Putamen (tissue), 1 donor: ENCODE measurements around the gene CRIP3.
A peak's percentile ranks its signal among the peaks of the same experiment; 100 is the strongest.

Source experiments
- DNase-seq: peaks from one replicate; pipeline ENCODE4 v3.0.0-alpha.2; 2016; ENCODE audit warnings: low spot score

Gene CRIP3

DNA sequence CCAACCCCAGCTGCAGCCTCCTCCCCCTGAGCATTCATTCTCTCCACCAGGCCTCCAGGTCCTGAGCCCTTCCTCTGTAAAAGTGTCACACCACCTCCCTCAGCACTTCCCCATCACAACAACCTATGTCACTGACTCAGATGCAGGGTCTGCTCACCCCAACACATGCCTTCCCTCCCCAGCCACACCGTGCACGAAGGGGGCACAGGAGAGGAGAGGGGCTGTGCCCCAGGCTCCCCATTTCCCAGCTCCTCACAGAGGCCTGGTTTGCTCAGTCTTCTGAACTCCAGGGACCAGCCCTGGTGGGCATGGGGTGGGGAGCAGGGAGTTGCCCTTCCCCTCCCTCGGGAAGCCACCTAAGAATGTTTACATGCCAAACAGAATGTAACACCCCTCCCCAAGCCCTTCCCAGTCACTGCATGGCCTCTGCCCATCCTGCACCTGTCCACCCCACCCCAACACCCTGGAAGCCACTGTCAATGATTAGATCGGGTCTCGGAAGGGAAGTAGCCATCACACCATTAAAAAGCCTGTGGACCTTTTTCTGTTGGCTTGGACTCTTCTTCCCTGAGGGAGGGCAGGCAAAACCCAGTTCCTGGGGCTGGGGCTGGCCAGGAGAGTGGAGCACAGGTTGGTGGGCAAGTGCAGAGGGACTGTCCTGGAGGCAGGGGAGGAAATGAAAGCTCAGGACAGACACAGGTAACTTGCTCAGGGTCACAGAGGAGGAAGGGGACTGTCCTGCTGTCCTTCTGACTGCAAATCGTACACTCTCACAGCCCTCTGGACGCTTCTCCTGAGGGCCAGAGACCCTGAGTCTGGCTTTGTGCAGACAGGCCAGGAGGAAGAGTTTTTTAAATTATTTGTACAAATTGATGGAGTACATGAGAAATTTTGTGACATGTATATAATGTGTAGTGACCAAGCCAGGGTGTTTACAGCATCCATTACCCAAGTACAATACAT is 20.6 kb downstream of the CRIP3 start:
- DNase-seq, result no peak

DNA sequence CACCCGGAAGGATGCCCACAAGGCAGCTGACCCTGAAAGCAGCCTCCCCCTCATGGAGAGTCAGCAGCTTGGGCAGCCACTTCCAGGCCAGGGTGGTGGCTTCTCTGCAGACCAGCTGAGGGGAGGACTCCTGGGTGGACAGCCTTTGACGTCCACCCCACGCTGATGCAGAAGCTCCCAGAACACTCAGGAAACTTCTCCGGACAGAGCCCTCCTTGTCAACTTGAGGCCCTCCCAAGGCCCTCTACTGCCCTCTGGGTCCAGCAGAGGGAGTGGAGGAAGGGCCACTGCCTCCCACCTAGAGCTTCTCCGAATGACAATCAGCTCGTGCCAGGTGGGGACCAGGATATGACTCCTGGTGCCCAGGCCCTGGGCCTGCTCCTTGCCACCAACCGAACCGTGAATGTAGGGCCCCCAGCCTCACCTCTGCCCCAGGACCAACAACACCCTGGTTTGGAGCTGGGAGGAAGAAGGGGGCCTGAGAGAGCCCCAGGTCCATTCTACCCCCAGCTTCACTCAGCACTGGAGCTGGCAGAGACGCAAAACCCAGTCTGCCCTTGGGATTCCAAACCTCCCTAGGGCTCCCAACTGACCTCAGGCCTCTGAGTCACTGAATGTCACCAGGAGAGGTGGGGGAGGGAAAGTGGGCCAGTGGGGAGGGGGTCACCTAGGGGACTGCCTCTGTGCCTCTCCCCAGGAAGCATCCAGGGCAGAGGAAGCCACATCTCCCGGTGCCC is 21.5 kb downstream of the CRIP3 start:
- DNase-seq, result peak; percentile 29

DNA sequence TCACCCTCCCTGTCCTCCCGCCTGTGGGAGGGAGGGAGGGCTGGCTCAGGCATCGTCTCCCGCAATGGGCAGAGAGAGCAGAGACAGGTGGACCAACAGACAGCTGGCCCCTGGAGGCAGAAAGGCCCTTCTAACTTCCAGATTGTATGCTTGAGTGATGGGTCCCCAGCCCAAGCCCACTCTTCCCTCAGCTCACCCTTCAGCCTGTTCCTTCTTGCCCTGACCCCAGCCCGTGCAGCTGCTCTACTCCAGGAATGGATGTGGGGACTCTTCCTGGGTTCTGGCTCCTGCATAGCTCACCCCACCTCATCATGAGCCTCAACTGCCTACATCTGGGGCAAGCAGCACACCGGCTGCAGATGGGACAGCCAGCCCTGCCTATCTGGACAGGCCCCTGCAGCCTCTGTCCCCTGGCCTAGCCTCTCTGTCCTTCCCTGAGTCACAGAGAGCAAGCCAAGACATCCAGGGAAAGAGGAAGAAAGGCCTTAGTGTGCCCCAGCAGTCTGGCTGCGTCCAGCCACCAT is 22.1 kb downstream of the CRIP3 start:
- no peak for DNase-seq

DNA sequence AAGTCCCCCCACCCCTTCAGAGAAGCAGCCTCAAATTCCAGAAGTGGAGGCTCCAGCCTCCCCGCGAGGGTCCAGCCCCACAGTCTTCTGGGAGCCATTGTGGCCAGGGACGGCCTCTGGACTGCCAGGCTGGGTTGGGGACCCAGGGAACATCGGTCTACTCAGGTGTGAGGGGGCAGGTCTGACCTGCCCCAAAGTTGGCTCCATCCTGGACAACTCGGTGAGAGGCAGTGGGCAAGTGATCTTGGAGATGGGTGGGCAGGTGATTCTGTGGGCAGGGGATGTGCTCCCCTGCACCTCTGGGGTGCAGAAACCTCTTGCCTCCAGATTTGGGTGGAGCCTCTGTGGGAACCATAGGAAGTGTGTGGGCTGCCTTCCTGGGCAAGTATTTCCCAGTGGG is 22.8 kb downstream of the CRIP3 start:
- DNase-seq, result no peak

DNA sequence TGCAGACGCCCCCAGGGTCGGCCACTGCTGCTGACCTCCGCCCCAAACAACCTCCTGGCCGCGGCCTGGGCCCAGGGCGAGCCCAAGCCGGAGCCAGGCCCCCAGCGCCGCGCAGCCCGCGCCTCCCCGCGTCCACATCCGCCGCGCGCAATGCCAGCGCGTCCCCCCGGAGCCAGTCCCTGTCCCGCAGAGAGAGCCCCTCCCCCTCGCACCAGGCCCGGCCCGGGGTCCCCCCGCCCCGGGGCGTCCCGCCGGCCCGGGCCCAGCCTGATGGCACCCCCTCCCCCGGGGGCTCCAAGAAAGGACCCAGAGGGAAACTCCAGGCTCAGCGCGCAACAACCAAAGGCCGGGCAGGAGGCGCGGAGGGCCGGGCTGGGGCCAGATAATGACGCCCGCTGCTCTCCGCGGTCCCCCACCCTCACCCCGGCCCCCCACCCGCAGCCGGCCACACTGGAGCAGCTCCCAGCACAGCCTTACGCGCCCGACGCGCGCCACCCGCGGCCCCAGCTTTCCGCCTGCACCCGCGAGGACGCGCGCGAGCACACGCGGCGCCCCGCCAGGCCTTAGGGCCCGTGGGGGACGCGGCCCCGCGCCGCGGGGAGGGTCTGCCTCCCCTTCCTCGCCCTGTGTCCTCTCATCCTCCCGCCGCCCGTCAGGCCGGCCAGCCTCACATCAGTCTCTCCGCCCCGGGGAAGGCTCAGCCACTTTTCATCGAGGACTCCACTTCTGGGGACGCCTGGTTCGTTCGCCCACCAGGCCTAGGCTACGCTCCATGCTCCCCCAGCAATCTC is 23.4 kb downstream of the CRIP3 start:
- no peak for DNase-seq

DNA sequence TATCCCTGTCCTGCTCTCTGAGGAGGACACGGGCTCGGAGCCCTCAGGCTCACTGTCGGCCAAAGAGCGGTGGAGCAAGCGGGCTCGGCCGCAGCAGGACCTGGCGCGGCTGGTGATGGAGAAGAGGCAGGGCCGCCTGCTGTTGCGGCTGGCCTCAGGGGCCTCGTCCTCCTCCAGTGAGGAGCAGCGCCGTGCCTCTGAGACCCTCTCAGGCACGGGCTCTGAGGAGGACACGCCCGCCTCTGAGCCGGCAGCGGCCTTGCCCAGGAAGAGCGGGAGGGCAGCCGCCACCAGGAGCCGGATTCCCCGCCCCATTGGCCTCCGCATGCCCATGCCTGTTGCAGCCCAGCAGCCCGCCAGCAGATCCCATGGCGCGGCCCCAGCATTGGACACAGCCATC is 24.7 kb downstream of the CRIP3 start:
- no peak for DNase-seq

DNA sequence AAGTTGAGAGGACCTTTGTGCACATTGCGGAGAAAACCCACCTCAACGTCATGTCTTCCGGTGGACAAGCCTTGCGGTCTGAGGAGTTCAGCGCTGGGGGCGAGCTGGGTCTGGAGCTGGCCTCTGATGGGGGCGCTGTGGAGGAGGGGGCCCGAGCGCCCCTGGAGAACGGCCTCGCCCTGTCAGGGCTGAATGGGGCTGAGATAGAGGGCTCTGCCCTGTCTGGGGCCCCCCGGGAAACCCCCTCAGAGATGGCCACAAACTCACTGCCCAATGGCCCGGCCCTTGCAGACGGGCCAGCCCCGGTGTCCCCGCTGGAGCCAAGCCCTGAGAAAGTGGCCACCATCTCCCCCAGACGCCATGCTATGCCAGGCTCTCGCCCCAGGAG is 25.1 kb downstream of the CRIP3 start:
- DNase-seq, result no peak

DNA sequence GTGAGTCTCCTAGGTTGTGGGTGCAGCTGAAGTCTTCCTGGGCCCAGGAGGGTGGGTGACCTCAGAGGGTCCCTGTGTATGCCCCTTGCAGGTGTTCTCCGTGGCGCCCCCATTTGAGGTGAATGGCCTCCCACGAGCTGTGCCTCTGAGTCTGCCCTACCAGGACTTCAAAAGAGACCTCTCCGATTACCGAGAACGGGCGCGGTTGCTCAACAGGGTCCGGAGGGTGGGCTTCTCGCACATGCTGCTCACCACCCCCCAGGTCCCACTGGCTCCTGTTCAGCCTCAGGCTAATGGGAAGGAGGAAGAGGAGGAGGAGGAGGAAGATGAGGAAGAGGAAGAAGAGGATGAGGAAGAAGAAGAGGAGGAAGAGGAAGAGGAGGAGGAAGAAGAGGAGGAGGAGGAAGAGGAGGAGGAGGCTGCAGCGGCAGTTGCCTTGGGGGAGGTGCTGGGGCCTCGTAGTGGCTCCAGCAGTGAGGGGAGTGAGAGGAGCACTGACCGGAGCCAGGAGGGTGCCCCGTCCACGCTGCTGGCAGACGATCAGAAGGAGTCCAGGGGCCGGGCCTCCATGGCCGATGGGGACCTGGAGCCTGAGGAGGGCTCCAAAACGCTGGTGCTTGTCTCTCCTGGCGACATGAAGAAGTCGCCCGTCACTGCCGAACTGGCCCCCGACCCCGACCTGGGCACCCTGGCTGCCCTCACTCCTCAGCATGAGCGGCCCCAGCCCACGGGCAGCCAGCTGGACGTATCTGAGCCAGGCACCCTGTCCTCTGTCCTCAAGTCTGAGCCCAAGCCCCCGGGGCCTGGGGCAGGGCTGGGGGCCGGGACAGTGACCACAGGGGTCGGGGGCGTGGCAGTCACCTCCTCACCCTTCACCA is 25.8 kb downstream of the CRIP3 start:
- no peak for DNase-seq

DNA sequence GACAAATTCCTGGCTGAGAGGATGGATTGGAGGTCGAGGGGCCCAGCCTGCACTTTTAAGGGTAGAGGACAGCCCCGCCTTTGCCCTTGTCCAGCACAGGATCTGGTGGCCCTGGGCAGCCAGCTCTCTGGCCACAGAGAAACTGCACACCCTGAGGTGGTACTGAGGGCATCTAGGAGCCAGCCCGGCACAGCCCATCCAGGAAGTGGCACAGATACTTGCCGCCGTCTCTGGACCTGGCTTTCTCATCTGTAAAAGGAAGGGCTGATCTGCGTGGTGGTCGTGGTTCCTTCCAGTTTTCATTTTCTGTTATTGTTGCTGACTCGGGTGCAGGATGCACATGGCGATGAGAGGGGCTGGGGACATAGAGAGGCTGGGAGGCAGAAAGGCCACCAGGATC is 26.6 kb downstream of the CRIP3 start:
- no peak for DNase-seq

DNA sequence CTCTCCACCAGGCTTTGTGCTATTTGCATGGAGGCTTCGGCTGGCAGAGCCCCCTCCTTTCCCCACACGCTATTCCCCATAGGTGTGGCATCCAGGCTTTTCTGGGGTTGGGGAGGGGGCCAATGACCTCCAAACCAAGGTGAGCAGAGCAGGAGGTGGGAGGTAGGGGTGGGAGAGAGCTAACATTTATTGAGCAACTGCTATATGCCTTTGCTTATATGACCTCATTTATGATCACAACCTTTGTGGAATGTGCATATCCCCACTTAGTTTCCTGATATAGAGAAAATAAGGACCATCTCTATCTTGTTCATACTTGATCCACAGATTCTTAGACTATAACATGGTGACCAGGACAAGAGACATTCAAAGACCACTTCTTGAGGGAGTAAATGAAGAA is 28.4 kb downstream of the CRIP3 start:
- DNase-seq, result no peak

DNA sequence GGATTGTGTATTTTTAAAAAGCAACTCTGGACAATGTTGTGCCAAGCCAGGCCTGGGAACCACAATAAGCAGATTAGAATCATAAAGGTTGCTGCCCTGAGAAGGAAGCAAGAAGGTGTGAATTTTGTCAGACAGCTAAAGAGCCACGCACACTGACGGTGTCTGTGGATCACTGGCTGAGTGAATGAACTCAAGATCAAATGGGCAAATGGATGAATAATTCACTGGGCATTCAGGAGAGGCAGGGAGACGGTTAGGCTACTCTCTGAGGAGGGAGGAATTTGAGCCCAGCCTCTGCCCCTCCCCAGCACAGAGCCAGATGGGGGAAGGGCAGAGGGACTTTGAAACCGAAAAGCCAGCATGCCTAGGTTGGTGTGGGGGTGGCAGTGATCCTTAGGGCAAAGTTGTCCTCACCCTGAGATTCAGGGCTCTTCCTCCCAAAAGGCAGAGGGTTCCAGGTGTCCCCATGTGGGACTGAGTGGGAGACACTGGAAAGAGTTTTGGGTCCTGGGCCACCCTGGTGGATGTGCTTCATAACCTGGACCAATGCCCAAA is 30.0 kb downstream of the CRIP3 start:
- DNase-seq, result no peak

DNA sequence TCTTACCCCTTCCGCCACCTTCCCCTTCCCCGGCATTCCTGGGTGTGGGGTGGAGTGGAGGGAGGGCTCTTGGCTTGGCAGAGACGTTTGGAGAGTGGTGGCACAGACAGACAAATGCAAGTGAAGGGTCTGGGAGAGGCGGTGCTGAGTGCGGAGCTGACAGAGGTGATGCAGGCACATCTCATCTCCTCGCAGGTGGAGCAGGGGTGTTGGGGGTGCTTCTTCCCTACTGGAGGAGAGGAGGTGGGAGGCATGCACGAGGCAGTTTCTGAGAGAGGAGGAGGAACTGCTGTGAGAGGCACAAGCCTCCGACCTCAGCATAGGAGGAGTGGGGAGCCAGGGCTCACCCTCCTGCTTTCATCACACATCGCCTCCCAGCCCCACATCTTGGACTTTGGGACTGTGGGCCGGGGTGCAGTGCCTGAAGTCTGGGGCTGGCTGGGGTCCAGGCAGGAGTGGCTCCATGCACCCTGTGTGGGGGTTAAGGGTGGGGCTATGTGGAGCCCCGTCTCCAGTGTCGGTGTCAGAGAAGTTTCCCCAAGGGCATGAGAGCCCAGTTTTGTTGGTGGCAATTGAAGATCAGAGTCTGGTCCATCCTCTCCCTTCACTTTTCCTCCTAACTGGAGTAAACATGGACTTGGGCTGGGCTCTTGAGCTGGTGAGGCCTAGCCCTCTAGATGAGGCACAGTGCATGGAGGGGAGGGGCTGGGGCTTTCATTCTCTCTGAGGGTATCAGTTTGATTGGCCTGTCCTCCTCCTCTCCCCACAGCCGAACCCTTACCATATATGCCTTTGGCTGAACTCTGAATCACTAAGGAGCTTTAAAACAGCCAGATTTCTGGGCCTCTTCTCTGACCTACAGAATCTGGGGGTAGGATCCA is 30.7 kb downstream of the CRIP3 start:
- DNase-seq, result peak; percentile 26

DNA sequence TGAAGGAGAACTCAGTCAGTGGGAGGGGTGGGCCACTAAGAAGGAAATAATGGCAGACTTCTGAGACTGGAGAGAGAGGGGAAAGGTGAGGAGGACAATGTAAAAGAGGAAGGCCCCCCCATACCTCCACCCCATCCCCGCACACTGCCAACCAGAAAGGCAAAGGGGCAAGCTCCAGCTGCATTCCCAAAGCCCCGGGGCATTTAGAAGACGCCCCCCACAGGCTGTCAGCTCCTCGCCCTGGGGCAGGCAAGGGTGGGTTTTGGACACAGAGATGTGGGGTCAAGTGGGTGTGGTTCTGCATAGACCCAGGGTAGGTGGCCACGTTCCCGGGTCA is 31.4 kb downstream of the CRIP3 start:
- DNase-seq, result no peak

DNA sequence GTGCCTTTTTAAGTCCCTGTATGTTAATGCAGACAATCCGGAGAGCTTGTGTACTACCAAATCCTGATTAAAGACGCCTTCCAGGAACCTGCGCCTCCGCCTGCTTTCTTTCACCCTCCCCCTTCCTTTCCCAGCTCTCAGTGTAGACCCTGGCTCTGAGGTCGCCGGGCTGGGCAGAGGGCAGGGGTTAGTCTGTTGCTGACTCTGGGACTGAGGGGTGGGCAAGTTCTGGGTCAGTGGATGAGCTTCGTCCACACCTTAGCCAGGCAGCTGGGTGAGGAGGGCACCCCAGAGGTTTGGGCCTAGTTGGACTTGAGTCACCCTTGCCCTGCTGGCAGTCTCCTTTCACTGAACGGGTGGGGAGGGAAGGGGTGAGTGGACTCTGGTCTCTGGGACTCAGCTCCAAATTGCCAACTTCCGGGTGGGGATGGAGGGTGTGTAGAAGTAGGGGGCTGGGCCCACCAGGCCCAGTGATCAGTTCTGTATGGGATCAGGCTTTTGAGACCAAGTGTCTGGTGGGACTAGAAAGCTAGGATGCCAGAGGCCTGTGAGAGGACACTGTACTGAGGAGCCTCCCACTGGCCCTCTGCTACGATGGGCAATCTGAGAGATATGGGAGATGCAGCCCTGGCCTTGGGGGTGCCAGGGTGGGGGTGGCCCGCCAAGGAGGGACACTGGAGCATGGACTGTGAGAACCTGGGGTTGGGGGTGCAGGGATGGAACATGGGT is 31.9 kb downstream of the CRIP3 start:
- no peak for DNase-seq

DNA sequence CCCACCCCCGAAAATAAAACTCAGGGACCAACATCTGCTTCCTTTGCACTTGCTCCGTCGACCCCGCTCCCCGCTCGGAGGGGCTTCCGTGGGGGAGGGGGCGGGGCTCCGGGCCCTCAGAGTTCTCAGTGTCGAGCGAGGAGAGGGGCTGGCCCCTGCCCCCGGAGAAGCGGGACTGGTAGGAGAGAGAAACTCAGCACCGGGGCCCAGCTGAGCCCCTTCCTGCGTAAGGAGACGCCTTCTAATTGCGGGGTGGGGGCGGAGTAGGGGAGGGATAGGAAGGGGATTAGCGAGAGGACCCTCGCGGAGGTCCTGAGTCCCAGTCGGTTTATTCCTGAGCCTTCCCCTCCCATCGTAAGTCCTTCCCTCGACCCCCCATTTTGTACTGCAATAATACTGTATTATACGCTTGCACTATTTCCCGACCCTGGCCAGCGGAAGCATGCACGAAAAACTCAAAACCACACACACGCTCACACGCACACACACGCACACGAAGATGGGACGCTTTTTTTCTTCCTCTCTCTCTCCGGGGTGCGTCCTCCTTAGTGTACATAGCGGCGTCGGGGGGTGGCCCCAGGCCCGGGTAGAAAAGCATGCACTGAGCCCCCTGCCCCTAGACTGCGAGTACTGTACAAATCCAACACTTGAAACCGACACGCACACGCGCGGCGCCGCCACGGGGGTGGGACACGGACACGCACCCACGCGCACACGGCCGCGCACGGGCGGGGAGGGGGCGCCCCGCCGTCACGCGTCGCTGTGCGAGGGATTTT is 32.6 kb downstream of the CRIP3 start:
- no peak for DNase-seq

DNA sequence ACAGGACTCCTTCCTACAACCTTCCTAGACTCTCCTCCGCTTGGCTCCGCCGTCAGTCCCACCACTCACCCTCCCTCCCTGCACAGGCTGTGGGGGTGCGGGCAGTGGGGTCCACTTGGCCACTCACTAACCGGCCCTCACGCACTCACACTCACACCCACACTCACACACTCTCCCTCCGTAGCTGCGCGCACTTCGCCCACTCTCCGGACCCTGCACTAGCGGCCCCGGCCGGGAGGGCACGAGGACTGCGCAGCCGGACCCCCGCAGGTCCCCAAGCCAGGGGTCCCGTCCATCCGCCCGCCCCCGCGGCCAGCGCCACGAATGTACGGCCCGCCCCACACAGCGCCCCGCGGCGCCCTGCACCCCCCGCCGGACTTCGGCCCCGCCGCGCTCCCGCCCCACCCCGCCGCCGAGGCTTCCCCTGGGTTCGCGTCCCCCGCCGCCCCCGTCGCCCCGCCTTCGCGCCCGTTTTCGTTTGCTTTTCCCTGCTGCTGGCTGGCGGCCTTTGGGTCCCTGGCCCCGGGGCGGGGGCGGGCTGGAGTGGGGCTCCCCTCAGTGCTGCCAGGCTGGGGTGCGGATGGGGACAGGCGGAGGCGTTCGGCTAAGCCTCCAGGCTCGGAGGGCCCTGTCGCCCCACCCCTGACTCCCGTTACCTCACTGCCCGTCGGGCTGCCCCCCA is 33.6 kb downstream of the CRIP3 start:
- no peak for DNase-seq

DNA sequence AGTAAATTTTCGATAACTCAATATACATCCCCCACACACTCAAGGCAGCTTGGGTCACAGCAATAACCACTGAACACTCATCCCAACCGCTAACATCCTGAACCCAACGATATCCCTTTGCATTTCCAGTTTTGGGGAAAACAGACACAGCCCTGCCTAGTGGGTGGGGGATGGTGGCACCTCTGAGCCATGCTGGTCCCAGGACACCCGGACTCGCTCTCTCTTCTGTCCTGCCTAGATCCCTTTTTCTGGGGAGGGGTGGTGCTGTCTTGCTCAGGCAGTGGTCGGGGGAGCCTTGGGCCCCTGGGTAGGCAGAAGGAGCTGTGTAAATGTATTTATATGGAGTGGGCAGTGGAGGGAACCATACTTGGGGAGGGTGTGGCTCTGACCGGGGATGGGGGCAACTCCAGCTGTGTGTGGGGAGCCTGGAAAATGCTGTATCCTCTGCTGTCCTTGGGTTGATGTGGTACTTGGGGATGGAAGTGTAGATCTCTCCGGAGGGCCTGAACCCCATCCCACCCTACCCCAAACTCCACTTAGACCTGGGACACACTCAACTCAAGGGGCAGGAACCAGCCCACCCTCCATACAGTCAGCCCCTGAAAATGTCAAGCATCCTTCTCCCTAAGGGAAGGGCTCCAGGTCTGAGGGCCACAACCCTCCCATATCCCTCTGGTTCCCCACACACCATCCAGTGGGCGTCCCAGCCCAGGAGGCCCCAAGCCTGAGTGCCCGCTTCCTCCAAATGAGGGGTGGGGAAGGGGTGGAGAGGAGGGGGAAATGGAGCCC is 34.3 kb downstream of the CRIP3 start:
- DNase-seq, result no peak
